SU-DHL-6 (cell line): ENCODE results near the gene RBM4.

Source experiments
- H2AFZ ChIP-seq: fragments of 200-600 bp; sonication (generic); 2 replicates; pipeline ENCODE4 v1.6.1; 2014; ENCODE audit warnings: low read depth, mild to moderate bottlenecking, moderate library complexity, mixed read lengths, antibody characterized with exemption, low read length; ENCODE audit not compliant: severe bottlenecking
- H3F3A ChIP-seq: fragments of 200-600 bp; shearing (Covaris generic); 2 replicates; pipeline ENCODE4 v1.6.0; 2016; ENCODE audit warnings: antibody characterized with exemption, mild to moderate bottlenecking; ENCODE audit not compliant: insufficient read depth
- H3K27ac ChIP-seq: fragments of 200-600 bp; sonication (generic); 2 replicates; pipeline ENCODE4 v1.5.1; 2016; ENCODE audit warnings: low read depth, mild to moderate bottlenecking, low read length, moderate library complexity, mixed read lengths
- H3K27me3 ChIP-seq: fragments of 200-600 bp; sonication (generic), shearing (Covaris generic); 2 replicates; pipeline ENCODE4 v1.6.0; 2014; ENCODE audit warnings: mild to moderate bottlenecking, low read length
- H3K36me3 ChIP-seq: fragments of 200-600 bp; sonication (generic); 2 replicates; pipeline ENCODE4 v1.6.1; 2014; ENCODE audit warnings: mild to moderate bottlenecking, low read length, mixed read lengths
- H3K4me2 ChIP-seq: fragments of 300-600, 200-600 bp; shearing (Covaris generic), sonication (generic); 2 replicates; pipeline ENCODE4 v1.6.0; 2014; ENCODE audit warnings: low read length, low read depth, mild to moderate bottlenecking; ENCODE audit not compliant: poor library complexity, severe bottlenecking
- H3K4me3 ChIP-seq: fragments of 200-600 bp; sonication (generic); 2 replicates; pipeline ENCODE4 v1.5.1; 2014; ENCODE audit warnings: antibody characterized with exemption, low read length, mild to moderate bottlenecking, mixed read lengths; ENCODE audit not compliant: insufficient read depth, poor library complexity, severe bottlenecking
- H3K79me2 ChIP-seq: fragments of 200-600 bp; sonication (generic); 2 replicates; pipeline ENCODE4 v1.6.1; 2014; ENCODE audit warnings: mild to moderate bottlenecking, low read length, moderate library complexity; ENCODE audit not compliant: insufficient read depth
- H3K9ac ChIP-seq: fragments of 200-600 bp; sonication (generic); 2 replicates; pipeline ENCODE4 v1.7.0; 2014; ENCODE audit warnings: mild to moderate bottlenecking, low read length
- H3K9me2 ChIP-seq: fragments of 200-600 bp; sonication (generic); replicated peaks from 2 replicates; pipeline ENCODE4 v1.6.1; 2014; ENCODE audit warnings: low read length; ENCODE audit not compliant: insufficient read depth
- H3K9me3 ChIP-seq: fragments of 200-600 bp; sonication (generic); 2 replicates; pipeline ENCODE4 v1.6.1; 2014; ENCODE audit warnings: low read length, mixed read lengths; ENCODE audit not compliant: insufficient read depth
- H4K20me1 ChIP-seq: fragments of 200-600 bp; sonication (generic); 2 replicates; pipeline ENCODE4 v1.6.1; 2014; ENCODE audit warnings: low read depth, mild to moderate bottlenecking, antibody characterized with exemption, low read length, moderate library complexity, mixed read lengths
- EZH2phosphoT487 ChIP-seq: fragments of 200-600 bp; sonication (generic), shearing (Covaris generic); conservative IDR thresholded peaks from 2 replicates; pipeline ENCODE4 v1.6.1; 2018; ENCODE audit warnings: mild to moderate bottlenecking, antibody characterized with exemption, low read length, moderate library complexity, mixed read lengths
- TF ChIP-seq, protein P1 (sequence below): fragments of 200-600 bp; sonication (generic); IDR thresholded peaks from one replicate; pipeline ENCODE4 v1.5.1; 2017; ENCODE audit warnings: antibody characterized with exemption, mild to moderate bottlenecking, low read length, moderate library complexity; ENCODE audit not compliant: insufficient read depth, poor library complexity, severe bottlenecking

Gene RBM4

DNA sequence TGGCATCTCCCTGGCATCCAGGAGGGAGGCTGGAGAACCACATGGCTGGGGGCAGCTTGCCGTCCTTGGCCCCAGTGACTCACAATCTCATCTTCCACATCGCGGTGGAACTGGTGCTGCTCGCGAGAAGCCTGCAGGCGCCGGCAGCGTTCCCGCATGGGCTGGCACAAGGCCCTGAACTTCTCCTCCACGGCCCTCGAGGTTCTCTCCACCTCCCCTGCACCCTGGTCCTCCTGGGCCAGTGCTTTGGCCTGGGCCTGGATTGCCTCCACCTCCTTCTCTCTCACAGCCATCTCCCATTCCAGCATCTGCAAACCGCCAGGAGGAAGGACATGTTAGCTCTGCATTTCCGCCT, 55.5 kb downstream of the RBM4 start:
- Histone ChIP-seq H3K4me3 (no peak overlapping the region), H3K4me2 (no peak overlapping the region), H3K27ac (no peak overlapping the region), H3K79me2 (no peaks in the 10 kb centered on the region), H3K27me3 (no peaks in the 10 kb centered on the region), H3K36me3 (no peaks in the 10 kb centered on the region), H3K9ac (no peak overlapping the region), H3K9me3 (no peaks in the 10 kb centered on the region), H4K20me1 (no peaks in the 10 kb centered on the region), H2AFZ (no peak overlapping the region), H3F3A (no peaks in the 10 kb centered on the region), H3K9me2 (no peaks in the 10 kb centered on the region)
- no peak for TF ChIP-seq EZH2phosphoT487
- TF ChIP-seq, protein P1, sequence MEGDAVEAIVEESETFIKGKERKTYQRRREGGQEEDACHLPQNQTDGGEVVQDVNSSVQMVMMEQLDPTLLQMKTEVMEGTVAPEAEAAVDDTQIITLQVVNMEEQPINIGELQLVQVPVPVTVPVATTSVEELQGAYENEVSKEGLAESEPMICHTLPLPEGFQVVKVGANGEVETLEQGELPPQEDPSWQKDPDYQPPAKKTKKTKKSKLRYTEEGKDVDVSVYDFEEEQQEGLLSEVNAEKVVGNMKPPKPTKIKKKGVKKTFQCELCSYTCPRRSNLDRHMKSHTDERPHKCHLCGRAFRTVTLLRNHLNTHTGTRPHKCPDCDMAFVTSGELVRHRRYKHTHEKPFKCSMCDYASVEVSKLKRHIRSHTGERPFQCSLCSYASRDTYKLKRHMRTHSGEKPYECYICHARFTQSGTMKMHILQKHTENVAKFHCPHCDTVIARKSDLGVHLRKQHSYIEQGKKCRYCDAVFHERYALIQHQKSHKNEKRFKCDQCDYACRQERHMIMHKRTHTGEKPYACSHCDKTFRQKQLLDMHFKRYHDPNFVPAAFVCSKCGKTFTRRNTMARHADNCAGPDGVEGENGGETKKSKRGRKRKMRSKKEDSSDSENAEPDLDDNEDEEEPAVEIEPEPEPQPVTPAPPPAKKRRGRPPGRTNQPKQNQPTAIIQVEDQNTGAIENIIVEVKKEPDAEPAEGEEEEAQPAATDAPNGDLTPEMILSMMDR: no peak

DNA sequence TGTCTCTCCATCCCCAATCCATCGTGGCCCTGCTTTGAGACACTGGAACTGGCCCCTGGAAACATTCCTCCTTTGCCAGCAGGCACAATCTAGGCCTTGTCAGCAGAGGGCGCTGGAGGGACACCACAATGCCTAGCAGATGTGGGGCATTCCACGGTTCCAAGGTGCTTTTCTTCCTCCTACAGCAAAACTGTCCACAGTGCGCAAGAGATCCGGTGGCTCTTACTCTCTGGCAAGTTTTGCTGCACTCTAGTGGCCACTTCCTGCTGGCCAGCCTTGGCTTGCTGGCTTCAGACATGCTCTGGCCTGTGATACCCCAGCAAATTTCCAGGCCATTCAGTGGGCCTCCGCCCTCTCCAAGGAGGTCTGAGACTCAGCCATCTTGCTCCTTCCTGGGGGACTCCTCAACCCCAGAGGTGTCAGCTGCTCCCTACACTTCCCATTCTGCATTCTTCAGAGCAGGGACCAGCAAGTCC, 56.3 kb downstream of the RBM4 start:
- Histone ChIP-seq H4K20me1 (no peaks in the 10 kb centered on the region), H3K4me3 (no peak overlapping the region), H3F3A (no peaks in the 10 kb centered on the region), H3K4me2 (no peak overlapping the region), H2AFZ (peak overlapping the region; percentile 56), H3K9me2 (no peaks in the 10 kb centered on the region), H3K9me3 (no peaks in the 10 kb centered on the region), H3K27me3 (no peaks in the 10 kb centered on the region), H3K9ac (no peak overlapping the region), H3K36me3 (no peaks in the 10 kb centered on the region), H3K79me2 (no peaks in the 10 kb centered on the region), H3K27ac (no peak overlapping the region)
- TF ChIP-seq EZH2phosphoT487: no peak
- TF ChIP-seq, protein P1: peak; percentile 90
